Peyer's patch (tissue), 4 donors: ENCODE data around the gene DST. TPM values are rescaled to one million over a fixed set of nuclear protein-coding genes. Genes with fewer than 3 reads are reported as not detected.

ENCODE experiments used
- DNase-seq, 3 donors: peaks; one replicate each; pipeline ENCODE4 v3.0.0-alpha.2; 2017 to 2019
- H3K27ac ChIP-seq, 4 donors: fragments of 200-600 bp; sonication (generic); one replicate each; pipeline ENCODE4 v1.5.1; 2016 to 2019
- H3K27me3 ChIP-seq, 2 donors: fragments of 200-600 bp; sonication (generic); one replicate each; pipeline ENCODE4 v1.5.1; 2019
- H3K36me3 ChIP-seq, 3 donors: fragments of 200-600 bp; sonication (generic); one replicate each; pipeline ENCODE4 v1.5.1; 2016 to 2019
- H3K4me1 ChIP-seq, 4 donors: fragments of 200-600 bp; sonication (generic); one replicate each; pipeline ENCODE4 v1.5.1; 2016 to 2019
- H3K4me3 ChIP-seq, 4 donors: fragments of 200-600 bp; sonication (generic); 1 replicate in 3 of 4; 2 replicates in 1 of 4; pipeline ENCODE4 v1.5.1; 2016 to 2019; ENCODE audit warnings: mild to moderate bottlenecking in 1 of 4
- H3K9me3 ChIP-seq, 4 donors: fragments of 200-600 bp; sonication (generic); one replicate each; pipeline ENCODE4 v1.5.1; 2016 to 2019; ENCODE audit warnings: mild to moderate bottlenecking in 1 of 4
- POLR2A ChIP-seq, 2 donors: fragments of 450-650 bp; IDR thresholded peaks; one replicate each; pipeline ENCODE4 v1.5.1; 2017; ENCODE audit warnings: antibody characterized with exemption in 2 of 2, mild to moderate bottlenecking in 2 of 2, moderate library complexity in 2 of 2
- total RNA-seq, 4 donors: library from RNA; depleted of rRNA; stranded (reverse); fragments of >200 nt; gene quantifications; one replicate each; pipeline ENCODE4 v1.1.0, GENCODE V29; 2016
- TF ChIP-seq, protein P1 (sequence below), 6 experiments: fragments of 450-650 bp in 4 of 6; fragments of 200-600 bp in 2 of 6; sonication (generic) in 1 of 6; IDR thresholded peaks; one replicate each; pipeline ENCODE4 v1.5.1; 2017 to 2019; ENCODE audit warnings: antibody characterized with exemption in 6 of 6, mild to moderate bottlenecking in 3 of 6, moderate library complexity in 1 of 6

DST gene
- total RNA-seq, 4 donors from 2014 or later = 243 to 320 (median 285) TPM

GRCh38 chr6:56643379-56644089 is 845 bp upstream of the DST start:
- no peak for TF ChIP-seq POLR2A (IDR thresholded peaks at IDR 0.05)
- TF ChIP-seq, protein P1, sequence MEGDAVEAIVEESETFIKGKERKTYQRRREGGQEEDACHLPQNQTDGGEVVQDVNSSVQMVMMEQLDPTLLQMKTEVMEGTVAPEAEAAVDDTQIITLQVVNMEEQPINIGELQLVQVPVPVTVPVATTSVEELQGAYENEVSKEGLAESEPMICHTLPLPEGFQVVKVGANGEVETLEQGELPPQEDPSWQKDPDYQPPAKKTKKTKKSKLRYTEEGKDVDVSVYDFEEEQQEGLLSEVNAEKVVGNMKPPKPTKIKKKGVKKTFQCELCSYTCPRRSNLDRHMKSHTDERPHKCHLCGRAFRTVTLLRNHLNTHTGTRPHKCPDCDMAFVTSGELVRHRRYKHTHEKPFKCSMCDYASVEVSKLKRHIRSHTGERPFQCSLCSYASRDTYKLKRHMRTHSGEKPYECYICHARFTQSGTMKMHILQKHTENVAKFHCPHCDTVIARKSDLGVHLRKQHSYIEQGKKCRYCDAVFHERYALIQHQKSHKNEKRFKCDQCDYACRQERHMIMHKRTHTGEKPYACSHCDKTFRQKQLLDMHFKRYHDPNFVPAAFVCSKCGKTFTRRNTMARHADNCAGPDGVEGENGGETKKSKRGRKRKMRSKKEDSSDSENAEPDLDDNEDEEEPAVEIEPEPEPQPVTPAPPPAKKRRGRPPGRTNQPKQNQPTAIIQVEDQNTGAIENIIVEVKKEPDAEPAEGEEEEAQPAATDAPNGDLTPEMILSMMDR (IDR thresholded peaks at IDR 0.05) = no peak
- H3K9me3 ChIP-seq = no peaks in the 10 kb centered on the region
- H3K27ac ChIP-seq = no peak overlapping the region
- no peak overlapping the region for H3K4me3 ChIP-seq
- no peaks in the 10 kb centered on the region for H3K27me3 ChIP-seq
- DNase-seq = no peak
- H3K4me1 ChIP-seq = no peaks in the 10 kb centered on the region
- peaks cover 0 to 41% (median 0%) of the 10 kb centered on the region in 3 donors for H3K36me3 ChIP-seq

GRCh38 chr6:56640374-56640773 is 2.3 kb downstream of the DST start:
- Histone ChIP-seq H3K36me3 (peaks cover 0 to 36% (median 0%) of the 10 kb centered on the region in 3 donors), H3K9me3 (no peaks in the 10 kb centered on the region), H3K27me3 (no peaks in the 10 kb centered on the region), H3K27ac (no peak overlapping the region), H3K4me3 (no peak overlapping the region), H3K4me1 (no peaks in the 10 kb centered on the region)
- no peak for TF ChIP-seq POLR2A (IDR thresholded peaks at IDR 0.05)
- TF ChIP-seq, protein P1 (IDR thresholded peaks at IDR 0.05) = no peak
- DNase-seq = no peak

GRCh38 chr6:56638760-56639159 is 3.9 kb downstream of the DST start:
- H3K27ac ChIP-seq = no peak overlapping the region
- H3K36me3 ChIP-seq = peaks cover 0 to 44% (median 0%) of the 10 kb centered on the region in 3 donors
- no peaks in the 10 kb centered on the region for H3K4me1 ChIP-seq
- no peak overlapping the region for H3K4me3 ChIP-seq
- H3K27me3 ChIP-seq = no peaks in the 10 kb centered on the region
- DNase-seq = no peak
- no peaks in the 10 kb centered on the region for H3K9me3 ChIP-seq
- TF ChIP-seq POLR2A (IDR thresholded peaks at IDR 0.05) = no peak
- TF ChIP-seq, protein P1 (IDR thresholded peaks at IDR 0.05) = no peak

DNA sequence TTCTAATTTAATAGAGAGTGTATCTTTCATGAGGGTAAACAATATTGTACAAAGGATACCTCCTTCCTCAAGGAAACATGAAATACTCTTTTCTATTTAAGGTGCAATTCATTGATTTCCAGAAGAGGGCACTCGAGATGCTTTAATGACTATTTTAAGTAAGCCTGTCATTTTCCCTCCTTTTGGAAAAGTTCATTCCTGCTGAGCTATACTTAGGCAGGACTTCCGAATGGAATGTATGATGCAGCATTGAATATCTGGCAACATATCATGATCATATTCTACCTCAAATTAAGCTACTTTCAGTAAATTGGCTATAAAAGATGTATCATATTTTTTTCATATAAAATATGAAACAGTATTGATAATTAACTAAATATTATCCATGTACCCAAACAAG is 5.0 kb downstream of the DST start:
- DNase-seq = no peak
- Histone ChIP-seq H3K4me3 (no peak overlapping the region), H3K27me3 (no peaks in the 10 kb centered on the region), H3K27ac (no peak overlapping the region), H3K4me1 (no peaks in the 10 kb centered on the region), H3K9me3 (no peaks in the 10 kb centered on the region), H3K36me3 (peaks cover 0 to 49% (median 0%) of the 10 kb centered on the region in 3 donors)
- no peak for TF ChIP-seq POLR2A (IDR thresholded peaks at IDR 0.05)
- TF ChIP-seq, protein P1 (IDR thresholded peaks at IDR 0.05) = peak in 5 of 6 experiments; percentile 7 to 83 (median 80)

DNA sequence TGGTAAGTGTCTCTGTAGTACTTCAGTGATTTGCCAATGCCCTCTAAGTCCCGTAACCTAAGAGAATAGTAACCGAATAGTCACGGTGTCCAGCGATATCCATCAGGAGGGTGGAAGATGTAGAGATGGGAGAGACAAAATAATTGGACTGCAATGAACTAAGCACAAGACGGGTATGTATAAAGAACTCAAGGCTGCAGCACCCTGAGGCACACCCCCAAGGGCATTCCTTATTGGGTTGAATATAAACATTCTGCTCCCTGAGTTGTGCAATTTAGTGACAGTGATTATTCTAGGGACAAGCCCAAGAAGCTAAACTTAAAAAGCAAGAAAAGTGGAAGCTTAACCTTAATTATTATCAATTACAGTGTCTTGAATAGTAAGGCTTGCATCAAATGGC is 14.6 kb downstream of the DST start:
- Histone ChIP-seq H3K9me3 (no peaks in the 10 kb centered on the region), H3K27me3 (no peaks in the 10 kb centered on the region), H3K4me1 (no peaks in the 10 kb centered on the region), H3K36me3 (peaks cover 0 to 42% (median 0%) of the 10 kb centered on the region in 3 donors), H3K27ac (no peak overlapping the region), H3K4me3 (no peak overlapping the region)
- no peak for DNase-seq
- TF ChIP-seq, protein P1 (IDR thresholded peaks at IDR 0.05) = no peak
- no peak for TF ChIP-seq POLR2A (IDR thresholded peaks at IDR 0.05)
